Activated effector memory CD4-positive, alpha-beta T cell treated with Interleukin-2 at 50 U/mL for 16 hours (primary cell): ENCODE results near the gene BHLHA9.
"Not testable (repeated sequence)": the region's sequence is repeated elsewhere in the genome, so short reads cannot be mapped to it uniquely, and the experiment has no call there.

Source experiments
- DNase-seq: peaks from one replicate; pipeline ENCODE4 v3.0.0-alpha.2; 2020

The BHLHA9 gene

GRCh38 chr17:1302761-1303160 is 32.5 kb downstream of the BHLHA9 start:
- DNase-seq = no peak

GRCh38 chr17:1304522-1304921 is 34.3 kb downstream of the BHLHA9 start:
- no peak for DNase-seq

GRCh38 chr17:1304962-1305563 is 34.8 kb downstream of the BHLHA9 start:
- DNase-seq = no peak

- not testable (repeated sequence) for DNase-seq
These were observed 37.6 kb downstream of the BHLHA9 start for GRCh38 chr17:1307829-1308228.

GRCh38 chr17:1312261-1312870 is 42.1 kb downstream of the BHLHA9 start:
- no peak for DNase-seq

GRCh38 chr17:1313270-1314005 is 43.2 kb downstream of the BHLHA9 start:
- DNase-seq = no peak

- DNase-seq = no peak
These were observed 45.2 kb downstream of the BHLHA9 start for GRCh38 chr17:1315409-1315808.

GRCh38 chr17:1315891-1316403 is 45.7 kb downstream of the BHLHA9 start:
- no peak for DNase-seq
